IMR-90 (cell line): ENCODE measurements around the gene PLXND1. TPM values are rescaled to one million over a fixed set of nuclear protein-coding genes. Genes with fewer than 3 reads are reported as not detected.

Experiments
- ATAC-seq: fragments of 200-7000 bp; cut with Tn5 transposase; 2 replicates; pipeline ENCODE4 v1.9.1; 2020; ENCODE audit warnings: low read depth, mild to moderate bottlenecking, moderate library complexity
- BruUV-seq: library from RNA; stranded (reverse); fragments of 400-500 nt; replicated peaks from 2 replicates; lab custom pipeline; 2021; lab: Mats Ljungman, UMichigan
- CTCF ChIA-PET: fragments of 300-600 bp; formaldehyde crosslinking; extraction: SDS; loops from one replicate; lab custom pipeline; 2021; ENCODE audit warnings: antibody characterized with exemption; lab: Yijun Ruan, JAX
- POLR2A ChIA-PET: fragments of 300-600 bp; sonication (Branson Sonifier 250); formaldehyde crosslinking; loops from one replicate; lab custom pipeline; 2022; ENCODE audit warnings: antibody characterized with exemption; ENCODE audit not compliant: unreplicated experiment; lab: Charles Lee
- DNase-seq: peaks from one replicate; pipeline ENCODE4 v3.0.0; 2013
- H2AFZ ChIP-seq: replicated peaks from 2 replicates; pipeline ENCODE3; 2013; ENCODE audit warnings: low read length, mild to moderate bottlenecking; ENCODE audit not compliant: poor library complexity
- H2AK5ac ChIP-seq: 2 replicates; pipeline ENCODE4 v1.6.1; 2013; ENCODE audit warnings: low read depth, low read length, inconsistent platforms
- H2AK9ac ChIP-seq: replicated peaks from 2 replicates; pipeline ENCODE3; 2013; ENCODE audit warnings: mild to moderate bottlenecking, low read depth, low read length, moderate library complexity; ENCODE audit not compliant: poor library complexity
- H2BK120ac ChIP-seq: 2 replicates; pipeline ENCODE4 v1.6.1; 2013; ENCODE audit warnings: low read depth, low read length, inconsistent platforms
- H2BK15ac ChIP-seq: 3 replicates; pipeline ENCODE4 v1.6.1; 2013; ENCODE audit warnings: low read depth, low read length, inconsistent platforms
- H2BK20ac ChIP-seq: 2 replicates; pipeline ENCODE4 v1.6.1; 2013; ENCODE audit warnings: low read depth, mild to moderate bottlenecking, inconsistent platforms, low read length, moderate library complexity
- H2BK5ac ChIP-seq: 2 replicates; pipeline ENCODE4 v1.6.1; 2013; ENCODE audit warnings: mild to moderate bottlenecking, low read depth, low read length, inconsistent platforms; ENCODE audit not compliant: poor library complexity, severe bottlenecking
- H3K14ac ChIP-seq: replicated peaks from 2 replicates; pipeline ENCODE4 v1.6.1; 2013; ENCODE audit warnings: low read depth, low read length, inconsistent platforms
- H3K18ac ChIP-seq: 2 replicates; pipeline ENCODE4 v1.6.1; 2013; ENCODE audit warnings: low read depth, low read length, control low read depth
- H3K23ac ChIP-seq: 2 replicates; pipeline ENCODE4 v1.6.1; 2013; ENCODE audit warnings: low read depth, low read length, inconsistent platforms
- H3K27ac ChIP-seq: 2 replicates; pipeline ENCODE4 v1.5.1; 2013; ENCODE audit warnings: mild to moderate bottlenecking, control low read depth, low read length; ENCODE audit not compliant: insufficient read depth
- H3K27me3 ChIP-seq: 2 replicates; pipeline ENCODE4 v1.6.1; 2013; ENCODE audit warnings: low read length; ENCODE audit not compliant: control insufficient read depth, insufficient read depth
- H3K36me3 ChIP-seq: 2 replicates; pipeline ENCODE4 v1.6.1; 2013; ENCODE audit warnings: low read length, mixed read lengths; ENCODE audit not compliant: control insufficient read depth, insufficient read depth
- H3K4ac ChIP-seq: 2 replicates; pipeline ENCODE4 v1.6.1; 2013; ENCODE audit warnings: low read depth, low read length, inconsistent platforms
- H3K4me1 ChIP-seq: 2 replicates; pipeline ENCODE4 v1.6.1; 2013; ENCODE audit warnings: low read length, mixed read lengths; ENCODE audit not compliant: control insufficient read depth, insufficient read depth
- H3K4me2 ChIP-seq: 2 replicates; pipeline ENCODE4 v1.6.1; 2013; ENCODE audit warnings: low read depth, mild to moderate bottlenecking, control low read depth, low read length, moderate library complexity
- H3K4me3 ChIP-seq: 2 replicates; pipeline ENCODE4 v1.5.1; 2013; ENCODE audit warnings: low read depth, mild to moderate bottlenecking, control low read depth, low read length, moderate library complexity; ENCODE audit not compliant: insufficient read depth
- H3K56ac ChIP-seq: 2 replicates; pipeline ENCODE4 v1.6.1; 2013; ENCODE audit warnings: low read length, inconsistent platforms; ENCODE audit not compliant: insufficient read depth; ENCODE audit errors: extremely low read depth
- H3K79me1 ChIP-seq, 2 experiments: 2 replicates each; pipeline ENCODE4 v1.6.1; 2013; ENCODE audit warnings: low read length in 2 of 2, inconsistent platforms in 1 of 2, low read depth in 1 of 2
- H3K9ac ChIP-seq: 2 replicates; pipeline ENCODE4 v1.6.1; 2013; ENCODE audit warnings: low read depth, low read length, control low read depth
- H3K9me1 ChIP-seq: 2 replicates; pipeline ENCODE4 v1.6.1; 2013; ENCODE audit warnings: low read length, inconsistent platforms; ENCODE audit not compliant: insufficient read depth
- H3K9me3 ChIP-seq: 2 replicates; pipeline ENCODE4 v1.6.1; 2013; ENCODE audit warnings: low read length; ENCODE audit not compliant: control insufficient read depth, insufficient read depth
- H4K20me1 ChIP-seq: 2 replicates; pipeline ENCODE4 v1.6.1; 2013; ENCODE audit warnings: low read length, inconsistent platforms; ENCODE audit not compliant: insufficient read depth
- H4K5ac ChIP-seq: 2 replicates; pipeline ENCODE4 v1.6.1; 2013; ENCODE audit warnings: mild to moderate bottlenecking, low read depth, low read length, control low read depth
- H4K8ac ChIP-seq, 2 experiments: 2 replicates each; pipeline ENCODE4 v1.6.1; 2013; ENCODE audit warnings: low read depth in 2 of 2, low read length in 2 of 2, control low read depth in 1 of 2, inconsistent platforms in 1 of 2
- H4K91ac ChIP-seq: 2 replicates; pipeline ENCODE4 v1.6.1; 2013; ENCODE audit warnings: low read depth, low read length, inconsistent platforms; ENCODE audit not compliant: insufficient read depth
- CEBPB ChIP-seq: IDR thresholded peaks from 2 replicates; pipeline ENCODE4 v1.6.1; 2012; ENCODE audit warnings: low read depth, low read length, improper control_type of control experiment
- CHD1 ChIP-seq: IDR thresholded peaks from 2 replicates; pipeline ENCODE4 v1.6.1; 2012; ENCODE audit warnings: low read depth, low read length, improper control_type of control experiment
- FOS ChIP-seq: fragments of 150-350 bp; IDR thresholded peaks from 2 replicates; pipeline ENCODE4 v1.6.1; 2016; ENCODE audit warnings: low read depth, low read length
- MAFK ChIP-seq: IDR thresholded peaks from 2 replicates; pipeline ENCODE4 v1.6.1; 2012; ENCODE audit warnings: low read depth, low read length, improper control_type of control experiment
- MXI1 ChIP-seq: IDR thresholded peaks from 2 replicates; pipeline ENCODE4 v1.6.1; 2012; ENCODE audit warnings: low read depth, mild to moderate bottlenecking, low read length, moderate library complexity, borderline replicate concordance
- NFE2L2 ChIP-seq: fragments of 150-350 bp; IDR thresholded peaks from 2 replicates; pipeline ENCODE4 v1.6.1; 2016; ENCODE audit warnings: low read depth, mild to moderate bottlenecking, low read length
- RCOR1 ChIP-seq: IDR thresholded peaks from 2 replicates; pipeline ENCODE4 v1.6.1; 2012; ENCODE audit warnings: mild to moderate bottlenecking, low read length, improper control_type of control experiment; ENCODE audit not compliant: insufficient replicate concordance
- RFX5 ChIP-seq: IDR thresholded peaks from 2 replicates; pipeline ENCODE4 v1.8.0; 2012; ENCODE audit warnings: low read depth, mild to moderate bottlenecking, low read length, moderate library complexity
- SMC3 ChIP-seq: fragments of 150-350 bp; IDR thresholded peaks from 2 replicates; pipeline ENCODE4 v1.6.1; 2016; ENCODE audit warnings: low read depth, mild to moderate bottlenecking, antibody characterized with exemption, low read length, moderate library complexity
- WGBS, 2 experiments: methylation state at CpG; one replicate each; pipeline versions ENCODE4 v1.1.5 to v1.1.7; 2013; ENCODE audit warnings: missing lambda C conversion rate in 2 of 2; ENCODE audit not compliant: insufficient read length in 1 of 2; ENCODE audit errors: extremely low coverage in 2 of 2; 5-methylcytosine and 5-hydroxymethylcytosine counted together
- dilution Hi-C: fragments of 300-500 bp; cut with HindIII; formaldehyde crosslinking; loops from one replicate; pipeline ENCODE4 v1.14.3; 2018; ENCODE audit warnings: low sequenced_read_pairs; ENCODE audit not compliant: unreplicated experiment
- in situ Hi-C: fragments of 300-500 bp; cut with MboI; formaldehyde crosslinking; loops from 3 replicates; pipeline ENCODE4 v1.14.3; 2019; ENCODE audit warnings: low sequenced_read_pairs, inconsistent platforms, mixed read lengths
- intact Hi-C: fragments of 100-400 bp; cut with micrococcal nuclease; formaldehyde crosslinking; loops from 2 replicates; pipeline ENCODE4 v1.10.0; 2022
- polyA plus RNA-seq, 3 experiments: library from polyadenylated mRNA; depleted of rRNA; stranded (reverse); fragments of >200 nt; gene quantifications; 2 replicates each; pipeline ENCODE4 v1.2.3, GENCODE V29; 2012; ENCODE audit warnings: low replicate concordance in 1 of 3
- total RNA-seq: library from RNA; depleted of rRNA; stranded (reverse); fragments of >200 nt; gene quantifications from 2 replicates; pipeline ENCODE4 v1.2.3, GENCODE V29; 2012
- TF ChIP-seq, protein P1 (sequence below): fragments of 150-350 bp; IDR thresholded peaks from 2 replicates; pipeline ENCODE4 v1.6.1; 2016; ENCODE audit warnings: low read depth, mild to moderate bottlenecking, low read length, moderate library complexity, borderline replicate concordance
- TF ChIP-seq, protein P2 (sequence below): conservative IDR thresholded peaks from 2 replicates; pipeline ENCODE4 v1.5.1; 2012; ENCODE audit warnings: mild to moderate bottlenecking, low read depth, low read length, improper control_type of control experiment

The PLXND1 gene
- total and polyA plus RNA-seq, 2 of the 4 experiments (the other 2 are of a cell fraction), result 19.2 to 67.1 TPM

DNA sequence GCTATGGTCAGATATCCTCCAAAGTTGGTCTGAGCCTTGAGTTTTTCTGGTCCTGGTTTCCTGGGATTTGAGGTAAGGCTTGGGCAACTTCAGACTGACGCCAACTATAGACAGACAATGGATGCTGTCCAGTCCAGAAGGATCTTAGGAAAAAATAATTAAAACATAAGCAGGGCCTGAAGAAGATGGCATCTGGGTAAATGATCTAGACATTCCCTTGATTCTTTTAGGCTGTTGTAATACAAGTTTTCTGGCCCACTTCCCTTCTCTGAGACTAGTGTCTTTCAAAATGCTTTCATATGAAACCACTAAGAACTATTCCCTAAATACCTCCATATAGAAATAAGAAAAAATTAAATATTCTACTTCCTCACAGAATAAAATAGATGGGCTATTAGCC is 47.7 kb upstream of the PLXND1 start (continued):
- no peak for TF ChIP-seq RCOR1

DNA sequence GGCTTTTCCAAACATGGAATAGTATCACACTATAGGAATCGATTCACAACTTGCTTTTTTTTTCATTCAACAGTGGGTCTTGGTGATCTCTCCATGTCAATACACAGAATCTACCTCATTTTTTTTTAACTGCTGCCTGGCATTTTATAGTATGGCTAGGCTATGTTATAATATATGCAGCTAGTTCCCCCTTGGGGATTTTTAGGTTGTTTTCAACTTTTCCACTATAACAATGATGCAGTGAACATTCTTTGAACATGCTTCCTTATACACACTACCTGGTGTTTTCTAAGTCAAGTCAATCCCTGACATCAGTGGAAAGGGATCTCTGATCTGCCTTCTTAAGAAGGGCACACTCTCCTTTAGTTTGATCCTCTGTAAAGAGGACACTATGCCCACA is 46.5 kb upstream of the PLXND1 start:
- H2BK120ac ChIP-seq, result peak overlapping the region; percentile 61; the same call in 1 of the 2 replicates
- dilution Hi-C loops, result no loop called here
- peak overlapping the region; percentile 71 for H2BK20ac ChIP-seq
- in situ Hi-C loops, result loop anchor here (5.0 to 10.0 kb wide), 2 partner anchors 169 to 282 kb away; no protein-coding TSS in a partner anchor
- no peaks in the 10 kb centered on the region for H3K9me3 ChIP-seq
- H2AFZ ChIP-seq, result no peak overlapping the region
- peak overlapping the region; percentile 16; the same call in 1 of the 2 replicates for H3K4ac ChIP-seq
- H4K8ac ChIP-seq, result no peak overlapping the region
- H3K36me3 ChIP-seq, result no peaks in the 10 kb centered on the region
- H3K4me2 ChIP-seq, result no peak overlapping the region
- peak overlapping the region; percentile 30; the same call in 1 of the 3 replicates for H2BK15ac ChIP-seq
- no CpG with 5 or more reads among the region's 1 CpG for WGBS, 2 experiments
- no peak overlapping the region for H2BK5ac ChIP-seq
- H3K9me1 ChIP-seq, result peaks cover 10% of the 10 kb centered on the region; the same call in 1 of the 2 replicates
- H3K79me1 ChIP-seq, result peaks cover 0 to 19% of the 10 kb centered on the region in 2 experiments; a peak in 2 of 4 replicates
- H3K14ac ChIP-seq, result no peak overlapping the region
- H4K91ac ChIP-seq, result no peak overlapping the region; the same call in 1 of the 2 replicates
- DNase-seq (no peak), ATAC-seq (no peak)
- H4K5ac ChIP-seq, result no peak overlapping the region
- no peak overlapping the region for H3K4me3 ChIP-seq
- peaks cover 30% of the 10 kb centered on the region for H3K4me1 ChIP-seq
- peak overlapping the region; percentile 62; the same call in 1 of the 2 replicates for H2AK5ac ChIP-seq
- no peak overlapping the region for H3K9ac ChIP-seq
- BruUV-seq, result no TSS peak
- no peaks in the 10 kb centered on the region for H3K27me3 ChIP-seq
- 0 out of 2 replicates have a peak overlapping the region, but pooled peaks have one; percentile 51 for H3K23ac ChIP-seq
- H4K20me1 ChIP-seq, result peaks cover 5% of the 10 kb centered on the region; the same call in 1 of the 2 replicates
- H3K27ac ChIP-seq, result no peak overlapping the region
- H3K18ac ChIP-seq, result peak overlapping the region; percentile 38; the same call in 1 of the 2 replicates
- no peak overlapping the region for H2AK9ac ChIP-seq
- H3K56ac ChIP-seq, result no peak overlapping the region
- ChIA-PET CTCF (no interaction called here), POLR2A (no interaction called here)
- intact Hi-C loops, result loop anchor here (5.0 kb wide), 1 partner anchor 74 kb away; no protein-coding TSS in a partner anchor
- TF ChIP-seq SMC3 (no peak), MAFK (no peak), RFX5 (no peak), FOS (no peak), NFE2L2 (no peak), MXI1 (no peak), CEBPB (no peak), CHD1 (no peak)
- TF ChIP-seq, protein P1, sequence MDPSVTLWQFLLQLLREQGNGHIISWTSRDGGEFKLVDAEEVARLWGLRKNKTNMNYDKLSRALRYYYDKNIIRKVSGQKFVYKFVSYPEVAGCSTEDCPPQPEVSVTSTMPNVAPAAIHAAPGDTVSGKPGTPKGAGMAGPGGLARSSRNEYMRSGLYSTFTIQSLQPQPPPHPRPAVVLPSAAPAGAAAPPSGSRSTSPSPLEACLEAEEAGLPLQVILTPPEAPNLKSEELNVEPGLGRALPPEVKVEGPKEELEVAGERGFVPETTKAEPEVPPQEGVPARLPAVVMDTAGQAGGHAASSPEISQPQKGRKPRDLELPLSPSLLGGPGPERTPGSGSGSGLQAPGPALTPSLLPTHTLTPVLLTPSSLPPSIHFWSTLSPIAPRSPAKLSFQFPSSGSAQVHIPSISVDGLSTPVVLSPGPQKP, result no peak
- TF ChIP-seq, protein P2, sequence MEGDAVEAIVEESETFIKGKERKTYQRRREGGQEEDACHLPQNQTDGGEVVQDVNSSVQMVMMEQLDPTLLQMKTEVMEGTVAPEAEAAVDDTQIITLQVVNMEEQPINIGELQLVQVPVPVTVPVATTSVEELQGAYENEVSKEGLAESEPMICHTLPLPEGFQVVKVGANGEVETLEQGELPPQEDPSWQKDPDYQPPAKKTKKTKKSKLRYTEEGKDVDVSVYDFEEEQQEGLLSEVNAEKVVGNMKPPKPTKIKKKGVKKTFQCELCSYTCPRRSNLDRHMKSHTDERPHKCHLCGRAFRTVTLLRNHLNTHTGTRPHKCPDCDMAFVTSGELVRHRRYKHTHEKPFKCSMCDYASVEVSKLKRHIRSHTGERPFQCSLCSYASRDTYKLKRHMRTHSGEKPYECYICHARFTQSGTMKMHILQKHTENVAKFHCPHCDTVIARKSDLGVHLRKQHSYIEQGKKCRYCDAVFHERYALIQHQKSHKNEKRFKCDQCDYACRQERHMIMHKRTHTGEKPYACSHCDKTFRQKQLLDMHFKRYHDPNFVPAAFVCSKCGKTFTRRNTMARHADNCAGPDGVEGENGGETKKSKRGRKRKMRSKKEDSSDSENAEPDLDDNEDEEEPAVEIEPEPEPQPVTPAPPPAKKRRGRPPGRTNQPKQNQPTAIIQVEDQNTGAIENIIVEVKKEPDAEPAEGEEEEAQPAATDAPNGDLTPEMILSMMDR, result no peak
